Neural progenitor cell (in vitro differentiated cells): Measurements from ENCODE around the gene NUFIP1.
A peak's percentile ranks its signal among the peaks of the same experiment; 100 is the strongest.

Experiments used
- CTCF ChIP-seq: fragments of 200-600 bp; sonication (generic); IDR thresholded peaks from 2 replicates; pipeline ENCODE4 v1.5.1; 2017; ENCODE audit warnings: antibody characterized with exemption, mild to moderate bottlenecking
- EZH2 ChIP-seq: fragments of 200-600 bp; sonication (generic); IDR thresholded peaks from 2 replicates; pipeline ENCODE4 v1.6.1; 2017; ENCODE audit warnings: antibody characterized with exemption, mild to moderate bottlenecking, moderate library complexity

- TF ChIP-seq CTCF (peak; percentile 67), EZH2 (no peak)
Measured at GRCh38 chr13:44918326-44919103, 70.8 kb downstream of the NUFIP1 start.
